ENCODE measurements around the gene FAM78A. TPM values are rescaled to one million over a fixed set of nuclear protein-coding genes. Genes with fewer than 3 reads are reported as not detected.

FAM78A gene
- total RNA-seq, 1 experiment from 2014 or later = 3.4 TPM

DNA sequence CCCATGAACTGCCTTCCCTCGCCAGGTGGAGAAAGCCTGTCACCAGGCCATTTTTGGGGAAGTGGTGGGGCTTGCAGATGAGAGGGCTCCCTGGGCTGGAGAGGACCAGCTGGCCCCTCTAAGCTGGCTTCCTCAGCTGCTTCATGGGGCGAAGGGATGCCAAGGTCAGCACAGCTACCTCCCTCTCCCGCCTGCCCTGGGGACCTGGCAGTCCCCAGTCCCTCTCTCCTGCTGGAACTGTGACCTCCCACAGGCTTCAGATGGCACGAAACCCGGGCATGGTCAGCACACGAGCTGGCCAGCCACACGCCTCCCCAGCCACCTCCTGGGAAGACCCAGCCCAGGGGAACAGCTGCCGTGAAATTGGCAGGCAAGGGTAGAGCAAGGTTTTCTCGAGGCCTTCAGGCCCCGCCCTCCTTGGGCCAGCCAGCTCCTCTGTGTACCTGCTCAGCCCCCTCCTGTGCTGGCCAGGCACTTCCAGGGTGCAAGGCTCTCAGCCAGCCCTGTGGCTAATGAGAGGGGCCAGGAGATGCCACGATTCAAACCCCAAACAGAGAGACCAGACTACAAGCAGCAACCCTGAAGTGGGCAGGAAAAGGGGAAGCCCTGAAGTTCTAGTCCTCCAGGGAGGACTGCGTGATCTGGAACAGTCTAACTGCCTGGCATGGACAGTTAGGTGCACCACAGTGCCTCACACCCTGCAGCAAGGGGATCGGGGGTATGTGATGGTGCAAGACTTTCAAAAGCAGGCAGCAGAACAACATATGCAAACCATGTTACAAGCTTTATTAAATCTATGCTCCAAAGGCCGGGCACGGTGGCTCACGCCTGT, 26.1 kb upstream of the FAM78A start:
- CTCF ChIA-PET = interaction anchor here (0.6 kb wide), 1 partner anchor 9 kb away, joined by 3 read pairs; no protein-coding TSS in a partner anchor
- H3K4me1 ChIP-seq (ENCODE audit: control insufficient read depth in 1 of 2, insufficient read depth in 2 of 2, low read length in 2 of 2) = no peaks in the 10 kb centered on the region
- no peaks in the 10 kb centered on the region for H4K20me1 ChIP-seq (ENCODE audit: insufficient read depth)
- no peaks in the 10 kb centered on the region for H3K36me3 ChIP-seq (ENCODE audit: control insufficient read depth in 1 of 2, insufficient read depth in 2 of 2, low read length in 2 of 2)
- no peaks in the 10 kb centered on the region for H3K9me2 ChIP-seq (ENCODE audit: insufficient read depth)
- H3K27me3 ChIP-seq (ENCODE audit: insufficient read depth, low read length) = no peaks in the 10 kb centered on the region
- no TSS peak for BruUV-seq (replicated peaks)
- H3K4me3 ChIP-seq (replicated peaks in 1 of 2; ENCODE audit: low read depth in 1 of 2, low read length in 2 of 2) = no peak overlapping the region
- H3K27ac ChIP-seq (ENCODE audit: low read depth, low read length) = no peak overlapping the region
- no peak overlapping the region for H3K9ac ChIP-seq (ENCODE audit: low read length)
- ATAC-seq (no peak; the same call in 1 of the 2 replicates), DNase-seq (ENCODE audit: low read depth, low spot score) (no peak)
- H2AFZ ChIP-seq (ENCODE audit: low read depth, low read length, poor library complexity, severe bottlenecking) = no peak overlapping the region
- H3K79me2 ChIP-seq (ENCODE audit: insufficient read depth, low read length) = no peaks in the 10 kb centered on the region
- intact Hi-C loops (cut with micrococcal nuclease) = no loop called here
- TF ChIP-seq POLR2A (IDR thresholded peaks at IDR 0.05; ENCODE audit: borderline replicate concordance, extremely low read depth, insufficient read depth, insufficient read length) (no peak), ZFX (IDR thresholded peaks at IDR 0.05) (no peak), JUND (IDR thresholded peaks at IDR 0.05) (no peak), SP1 (IDR thresholded peaks at IDR 0.05; ENCODE audit: low read depth) (no peak), EGR1 (IDR thresholded peaks at IDR 0.05; ENCODE audit: low read depth) (no peak), FOSL1 (IDR thresholded peaks at IDR 0.05; ENCODE audit: low read depth) (no peak), CBX3 (IDR thresholded peaks at IDR 0.05; ENCODE audit: low read depth) (no peak), ZNF274 (IDR thresholded peaks at IDR 0.05; ENCODE audit: low read depth, low read length) (no peak)
- TF ChIP-seq, protein P1, sequence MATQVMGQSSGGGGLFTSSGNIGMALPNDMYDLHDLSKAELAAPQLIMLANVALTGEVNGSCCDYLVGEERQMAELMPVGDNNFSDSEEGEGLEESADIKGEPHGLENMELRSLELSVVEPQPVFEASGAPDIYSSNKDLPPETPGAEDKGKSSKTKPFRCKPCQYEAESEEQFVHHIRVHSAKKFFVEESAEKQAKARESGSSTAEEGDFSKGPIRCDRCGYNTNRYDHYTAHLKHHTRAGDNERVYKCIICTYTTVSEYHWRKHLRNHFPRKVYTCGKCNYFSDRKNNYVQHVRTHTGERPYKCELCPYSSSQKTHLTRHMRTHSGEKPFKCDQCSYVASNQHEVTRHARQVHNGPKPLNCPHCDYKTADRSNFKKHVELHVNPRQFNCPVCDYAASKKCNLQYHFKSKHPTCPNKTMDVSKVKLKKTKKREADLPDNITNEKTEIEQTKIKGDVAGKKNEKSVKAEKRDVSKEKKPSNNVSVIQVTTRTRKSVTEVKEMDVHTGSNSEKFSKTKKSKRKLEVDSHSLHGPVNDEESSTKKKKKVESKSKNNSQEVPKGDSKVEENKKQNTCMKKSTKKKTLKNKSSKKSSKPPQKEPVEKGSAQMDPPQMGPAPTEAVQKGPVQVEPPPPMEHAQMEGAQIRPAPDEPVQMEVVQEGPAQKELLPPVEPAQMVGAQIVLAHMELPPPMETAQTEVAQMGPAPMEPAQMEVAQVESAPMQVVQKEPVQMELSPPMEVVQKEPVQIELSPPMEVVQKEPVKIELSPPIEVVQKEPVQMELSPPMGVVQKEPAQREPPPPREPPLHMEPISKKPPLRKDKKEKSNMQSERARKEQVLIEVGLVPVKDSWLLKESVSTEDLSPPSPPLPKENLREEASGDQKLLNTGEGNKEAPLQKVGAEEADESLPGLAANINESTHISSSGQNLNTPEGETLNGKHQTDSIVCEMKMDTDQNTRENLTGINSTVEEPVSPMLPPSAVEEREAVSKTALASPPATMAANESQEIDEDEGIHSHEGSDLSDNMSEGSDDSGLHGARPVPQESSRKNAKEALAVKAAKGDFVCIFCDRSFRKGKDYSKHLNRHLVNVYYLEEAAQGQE (IDR thresholded peaks at IDR 0.05; ENCODE audit: low read depth) = no peak
- TF ChIP-seq, protein P2, sequence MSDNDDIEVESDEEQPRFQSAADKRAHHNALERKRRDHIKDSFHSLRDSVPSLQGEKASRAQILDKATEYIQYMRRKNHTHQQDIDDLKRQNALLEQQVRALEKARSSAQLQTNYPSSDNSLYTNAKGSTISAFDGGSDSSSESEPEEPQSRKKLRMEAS (IDR thresholded peaks at IDR 0.05) = no peak
- TF ChIP-seq, protein P3, sequence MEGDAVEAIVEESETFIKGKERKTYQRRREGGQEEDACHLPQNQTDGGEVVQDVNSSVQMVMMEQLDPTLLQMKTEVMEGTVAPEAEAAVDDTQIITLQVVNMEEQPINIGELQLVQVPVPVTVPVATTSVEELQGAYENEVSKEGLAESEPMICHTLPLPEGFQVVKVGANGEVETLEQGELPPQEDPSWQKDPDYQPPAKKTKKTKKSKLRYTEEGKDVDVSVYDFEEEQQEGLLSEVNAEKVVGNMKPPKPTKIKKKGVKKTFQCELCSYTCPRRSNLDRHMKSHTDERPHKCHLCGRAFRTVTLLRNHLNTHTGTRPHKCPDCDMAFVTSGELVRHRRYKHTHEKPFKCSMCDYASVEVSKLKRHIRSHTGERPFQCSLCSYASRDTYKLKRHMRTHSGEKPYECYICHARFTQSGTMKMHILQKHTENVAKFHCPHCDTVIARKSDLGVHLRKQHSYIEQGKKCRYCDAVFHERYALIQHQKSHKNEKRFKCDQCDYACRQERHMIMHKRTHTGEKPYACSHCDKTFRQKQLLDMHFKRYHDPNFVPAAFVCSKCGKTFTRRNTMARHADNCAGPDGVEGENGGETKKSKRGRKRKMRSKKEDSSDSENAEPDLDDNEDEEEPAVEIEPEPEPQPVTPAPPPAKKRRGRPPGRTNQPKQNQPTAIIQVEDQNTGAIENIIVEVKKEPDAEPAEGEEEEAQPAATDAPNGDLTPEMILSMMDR (IDR thresholded peaks at IDR 0.05 in 2 of 3, conservative IDR thresholded peaks at IDR 0.05 in 1 of 3; ENCODE audit: borderline replicate concordance in 1 of 3, insufficient read depth in 1 of 3, low read depth in 2 of 3, low read length in 2 of 3) = no peak
- H3K9me3 ChIP-seq (ENCODE audit: control insufficient read depth in 1 of 2, insufficient read depth in 1 of 2, low read depth in 1 of 2, low read length in 2 of 2) = no peaks in the 10 kb centered on the region
- POLR2A ChIA-PET = no interaction called here
- H3K4me2 ChIP-seq (ENCODE audit: low read length) = no peak overlapping the region
- RAD21 ChIA-PET (ENCODE audit: low non-redundant PET in 1 of 2, low total read pairs in 2 of 2, uncharacterized antibody in 2 of 2, unreplicated experiment in 2 of 2) = no interaction called here

All from HCT116 (cell line).